ENCODE data around the gene PLTP.

DNA sequence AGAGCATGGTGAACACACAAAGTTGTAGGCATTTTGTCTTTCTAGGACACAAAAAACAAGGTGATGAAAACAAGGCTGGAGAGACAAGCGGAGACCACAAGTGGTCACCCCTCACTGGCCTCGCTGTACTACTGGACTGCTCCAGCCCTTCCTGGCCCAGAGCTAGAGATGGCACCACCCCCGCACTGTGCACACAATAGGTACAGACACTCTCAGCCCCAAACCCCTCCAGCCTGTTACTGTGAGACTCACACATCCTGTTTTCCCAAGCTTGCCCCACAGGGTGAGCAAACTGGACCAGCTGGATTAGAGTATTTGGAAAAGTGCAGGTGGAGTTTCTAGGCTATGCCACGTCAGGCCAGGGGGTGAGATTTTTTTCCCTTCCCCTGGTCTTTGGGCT is 39.3 kb downstream of the PLTP start:
- TF ChIP-seq, protein P1, sequence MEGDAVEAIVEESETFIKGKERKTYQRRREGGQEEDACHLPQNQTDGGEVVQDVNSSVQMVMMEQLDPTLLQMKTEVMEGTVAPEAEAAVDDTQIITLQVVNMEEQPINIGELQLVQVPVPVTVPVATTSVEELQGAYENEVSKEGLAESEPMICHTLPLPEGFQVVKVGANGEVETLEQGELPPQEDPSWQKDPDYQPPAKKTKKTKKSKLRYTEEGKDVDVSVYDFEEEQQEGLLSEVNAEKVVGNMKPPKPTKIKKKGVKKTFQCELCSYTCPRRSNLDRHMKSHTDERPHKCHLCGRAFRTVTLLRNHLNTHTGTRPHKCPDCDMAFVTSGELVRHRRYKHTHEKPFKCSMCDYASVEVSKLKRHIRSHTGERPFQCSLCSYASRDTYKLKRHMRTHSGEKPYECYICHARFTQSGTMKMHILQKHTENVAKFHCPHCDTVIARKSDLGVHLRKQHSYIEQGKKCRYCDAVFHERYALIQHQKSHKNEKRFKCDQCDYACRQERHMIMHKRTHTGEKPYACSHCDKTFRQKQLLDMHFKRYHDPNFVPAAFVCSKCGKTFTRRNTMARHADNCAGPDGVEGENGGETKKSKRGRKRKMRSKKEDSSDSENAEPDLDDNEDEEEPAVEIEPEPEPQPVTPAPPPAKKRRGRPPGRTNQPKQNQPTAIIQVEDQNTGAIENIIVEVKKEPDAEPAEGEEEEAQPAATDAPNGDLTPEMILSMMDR (IDR thresholded peaks at IDR 0.05), result no peak
- no peak for TF ChIP-seq POLR2A (IDR thresholded peaks at IDR 0.05)
